COR-L47 (cell line): ENCODE data around the gene ARL6IP4.

Source experiments
- DNase-seq: peaks from one replicate; lab custom pipeline; 2025; lab: John Stamatoyannopoulos, UW

ARL6IP4 gene

DNA sequence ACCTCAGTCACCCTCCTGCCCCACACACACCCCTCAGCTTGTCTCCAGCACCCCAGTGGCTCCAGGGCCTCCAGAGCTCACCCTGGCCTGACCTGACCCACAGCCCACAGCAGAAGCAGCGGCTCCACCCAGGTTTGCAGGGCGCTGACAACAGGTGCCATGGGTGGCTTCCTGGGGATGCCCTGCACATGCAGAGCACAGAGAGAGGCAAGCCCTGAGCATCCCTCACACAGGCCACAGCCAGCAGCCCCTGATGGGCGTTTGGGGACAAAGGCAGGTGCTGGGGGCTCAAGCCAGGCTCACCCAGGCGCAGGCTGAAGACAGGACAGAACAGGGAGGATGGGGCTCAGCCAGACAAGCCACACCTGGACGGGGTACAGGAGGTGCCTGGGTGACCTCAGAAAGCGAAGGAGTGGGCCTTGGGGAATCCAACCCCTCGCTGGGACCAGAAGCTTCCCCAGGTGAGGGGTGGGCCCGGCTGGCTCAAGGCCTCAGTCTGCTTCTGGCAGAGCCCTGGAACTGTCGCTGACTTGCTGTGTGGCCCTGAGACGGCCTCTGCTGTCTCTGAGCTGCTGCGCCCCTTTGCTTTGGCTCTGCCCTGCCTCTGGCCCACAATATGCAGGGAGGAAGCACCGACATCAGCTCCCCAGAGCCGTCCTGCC lies 10.6 kb downstream of the ARL6IP4 start:
- DNase-seq: no peak

DNA sequence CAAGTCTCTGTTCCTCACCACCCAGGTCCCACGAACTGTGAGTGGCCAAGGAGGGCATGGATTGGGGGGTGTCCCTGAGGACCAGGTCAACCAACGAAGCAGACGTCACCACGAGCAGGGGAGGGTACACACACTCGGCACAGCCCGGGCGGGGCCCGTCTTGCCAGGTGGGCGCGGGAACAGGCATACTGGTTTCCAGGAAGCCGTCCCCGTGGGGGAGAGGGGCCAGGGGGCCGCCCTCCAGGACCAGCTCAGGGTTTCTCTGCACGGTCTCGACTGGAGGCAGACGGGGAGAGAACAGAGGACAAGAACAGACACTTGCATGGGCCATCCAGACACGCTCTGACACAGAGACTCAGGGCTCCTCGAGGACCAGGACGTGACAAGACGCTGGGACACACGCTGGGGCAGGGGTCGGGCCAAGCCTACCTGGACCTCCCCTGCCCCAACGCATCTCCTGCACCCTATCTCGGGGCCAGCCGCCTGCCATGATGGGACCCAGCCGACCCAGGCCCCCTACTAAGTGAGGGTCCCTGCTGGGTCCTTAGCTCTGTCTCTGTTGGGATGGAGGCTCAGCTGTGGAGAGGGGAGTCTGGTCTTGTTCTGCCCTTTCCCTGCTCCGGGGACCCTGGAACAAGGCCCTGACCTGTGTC lies 11.3 kb downstream of the ARL6IP4 start:
- DNase-seq: no peak

DNA sequence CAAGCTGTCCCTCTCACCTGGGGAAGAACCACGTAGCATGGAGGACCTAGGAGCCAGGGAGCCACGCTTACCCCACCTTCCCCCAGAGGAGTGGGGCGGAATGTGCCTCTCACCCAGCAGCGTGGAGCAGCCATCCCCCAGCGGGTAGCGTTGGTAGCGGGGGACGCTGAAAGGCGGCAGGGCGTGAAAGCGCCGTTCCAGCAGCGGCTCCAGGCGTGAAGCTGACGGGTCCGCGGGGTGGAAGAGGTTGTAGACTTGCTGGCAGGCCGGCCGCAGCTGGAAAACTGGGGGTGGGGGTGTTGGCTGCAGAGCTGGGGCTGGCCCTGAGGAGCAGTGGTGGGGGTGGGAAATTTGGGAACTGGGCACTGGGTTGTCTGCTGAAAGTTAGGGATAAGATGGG lies 11.9 kb downstream of the ARL6IP4 start:
- DNase-seq: no peak

DNA sequence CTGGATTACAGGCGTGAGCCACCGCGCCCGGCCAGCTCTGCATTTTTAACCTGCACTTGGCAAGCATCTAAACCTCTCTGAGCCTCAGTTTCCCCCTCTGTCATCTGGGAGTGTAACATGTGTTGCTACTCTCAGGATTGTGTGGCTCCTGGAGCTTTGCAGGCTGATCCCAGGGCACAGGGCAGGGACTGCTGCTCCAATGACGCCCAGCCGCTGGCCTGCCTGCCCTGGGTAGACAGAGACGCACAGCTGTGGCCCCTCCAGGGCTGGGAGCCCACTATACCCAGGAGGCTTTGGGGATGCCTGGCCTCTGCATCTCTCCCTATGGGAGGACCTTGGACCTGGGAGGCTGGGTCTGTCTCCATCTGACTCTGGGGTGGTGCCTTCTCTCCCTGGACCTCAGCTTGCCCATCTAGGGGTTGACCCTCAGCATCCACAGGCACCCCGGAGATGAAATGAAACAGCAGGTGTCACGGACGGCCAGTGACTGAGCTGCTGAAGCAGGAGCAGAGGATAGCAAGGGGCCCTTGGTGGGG lies 13.7 kb downstream of the ARL6IP4 start:
- no peak for DNase-seq

DNA sequence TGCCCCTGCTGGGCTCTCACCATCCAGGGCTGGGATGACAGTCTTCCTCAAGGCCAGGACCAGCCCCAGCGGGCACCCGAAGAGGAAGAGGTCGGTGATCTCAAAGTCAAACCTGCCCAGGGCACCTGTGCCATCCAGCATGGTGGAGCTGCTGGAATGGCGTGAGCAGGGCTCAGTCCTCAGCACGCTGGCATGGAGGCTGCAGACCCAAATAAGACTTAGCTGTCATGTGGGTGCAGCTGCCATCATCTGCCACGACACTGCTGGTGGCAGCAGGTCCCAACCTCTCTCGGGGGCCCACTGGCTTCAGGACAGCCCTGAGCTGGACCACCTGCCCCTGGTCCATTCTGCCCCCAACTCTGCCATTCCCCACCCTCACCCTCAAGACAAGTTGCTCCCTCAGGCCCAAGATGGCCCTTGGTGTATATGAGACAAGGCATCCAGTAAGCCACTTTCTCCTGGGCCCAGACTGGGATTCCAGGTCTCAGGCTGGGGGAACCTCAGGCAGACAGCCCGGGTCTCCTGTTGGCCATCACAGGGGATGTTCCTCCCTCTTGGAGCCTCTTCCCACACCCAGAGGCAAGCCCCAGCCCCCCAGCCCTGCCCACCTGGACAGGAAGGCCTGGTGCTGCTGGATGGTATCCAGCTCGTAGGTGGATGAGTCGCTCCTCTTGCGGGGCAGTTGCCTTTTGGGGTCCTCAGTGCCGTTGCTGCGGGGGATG lies 14.5 kb downstream of the ARL6IP4 start:
- no peak for DNase-seq

DNA sequence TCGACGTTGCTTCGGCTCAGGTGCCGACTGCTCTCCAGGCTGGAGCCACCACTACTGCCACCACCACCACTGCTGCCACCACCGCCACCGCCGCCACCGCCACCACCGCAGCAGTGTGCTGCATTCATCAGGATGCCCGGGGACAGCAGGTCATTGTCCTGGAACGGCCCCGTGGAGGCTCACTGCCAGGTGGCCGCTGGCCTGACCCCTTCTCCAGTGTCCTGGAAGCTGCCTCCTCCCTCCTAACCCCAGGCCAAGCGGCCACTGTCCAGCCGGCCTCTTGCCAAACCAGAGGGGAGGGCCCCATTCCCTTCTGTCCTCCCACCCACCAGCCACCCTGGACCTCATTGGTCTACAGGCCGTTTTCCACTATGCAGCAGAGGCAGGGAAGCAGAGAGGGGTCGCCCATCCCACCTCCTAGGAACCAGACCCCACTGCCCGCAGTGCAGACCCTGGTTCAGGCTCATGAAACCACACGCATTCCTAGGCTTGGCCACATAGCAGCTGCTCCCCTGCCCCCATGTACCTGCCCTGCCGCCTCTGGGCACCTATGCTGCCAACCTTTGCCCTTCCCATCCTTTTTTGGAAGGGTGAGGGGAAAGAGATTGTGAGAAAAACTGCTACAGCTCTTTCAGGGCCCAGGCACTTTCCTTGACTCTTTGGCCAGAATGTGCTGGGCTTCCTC lies 15.2 kb downstream of the ARL6IP4 start:
- no peak for DNase-seq

DNA sequence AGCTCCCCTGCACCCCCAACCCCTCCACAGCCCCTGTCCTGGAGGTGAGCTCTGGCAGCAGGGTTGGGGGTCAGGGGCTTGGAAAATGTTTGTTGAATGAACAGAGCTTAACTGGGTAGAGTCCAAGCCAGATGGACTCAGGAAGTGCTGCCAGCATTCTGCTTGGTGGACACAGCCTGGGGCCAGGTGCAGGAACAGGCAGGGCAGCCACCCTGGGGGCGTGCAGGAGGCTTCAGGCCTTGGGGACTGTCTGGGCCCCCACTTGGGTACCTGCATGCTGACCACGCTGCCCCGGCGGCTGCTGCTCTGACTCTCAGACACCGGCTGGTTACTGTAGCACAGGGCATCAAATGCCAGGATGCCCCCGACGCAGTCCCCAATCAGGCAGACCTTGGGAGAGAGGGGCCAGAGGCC lies 15.7 kb downstream of the ARL6IP4 start:
- no peak for DNase-seq

DNA sequence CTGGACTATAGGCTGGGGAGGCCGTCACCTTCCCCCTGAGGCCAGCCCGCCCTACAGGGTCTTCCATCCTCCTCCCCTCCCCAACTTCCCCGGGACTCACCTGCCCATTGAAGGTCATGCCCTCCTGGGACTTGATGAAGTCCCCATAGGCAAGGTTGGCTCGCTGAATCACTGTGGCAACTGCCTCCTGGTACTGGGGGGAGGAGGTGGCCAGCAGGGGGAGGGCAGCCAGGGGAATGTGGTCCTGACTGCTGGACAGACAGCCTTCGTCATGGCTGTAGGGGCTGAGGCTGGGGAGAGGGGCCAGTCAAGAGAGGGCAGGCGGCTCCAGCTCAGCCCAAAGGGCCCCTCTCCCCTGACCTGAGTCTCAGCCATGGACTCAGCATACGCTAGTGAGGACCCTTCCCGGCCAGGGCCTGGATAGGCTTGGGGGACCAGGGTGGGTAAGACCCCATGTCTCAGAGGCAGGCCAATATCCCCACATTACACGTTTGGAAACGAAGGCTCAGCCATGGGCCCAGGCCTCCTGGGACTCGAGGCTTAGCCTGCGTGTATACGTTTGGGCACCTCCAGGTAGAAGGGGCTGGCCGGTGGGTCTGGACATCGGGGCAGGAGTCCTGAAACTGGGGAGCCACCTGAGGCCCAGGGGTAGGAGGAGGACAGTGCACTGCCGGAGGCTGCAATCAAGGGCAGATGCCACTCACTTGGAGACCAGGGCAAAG lies 16.3 kb downstream of the ARL6IP4 start:
- no peak for DNase-seq

DNA sequence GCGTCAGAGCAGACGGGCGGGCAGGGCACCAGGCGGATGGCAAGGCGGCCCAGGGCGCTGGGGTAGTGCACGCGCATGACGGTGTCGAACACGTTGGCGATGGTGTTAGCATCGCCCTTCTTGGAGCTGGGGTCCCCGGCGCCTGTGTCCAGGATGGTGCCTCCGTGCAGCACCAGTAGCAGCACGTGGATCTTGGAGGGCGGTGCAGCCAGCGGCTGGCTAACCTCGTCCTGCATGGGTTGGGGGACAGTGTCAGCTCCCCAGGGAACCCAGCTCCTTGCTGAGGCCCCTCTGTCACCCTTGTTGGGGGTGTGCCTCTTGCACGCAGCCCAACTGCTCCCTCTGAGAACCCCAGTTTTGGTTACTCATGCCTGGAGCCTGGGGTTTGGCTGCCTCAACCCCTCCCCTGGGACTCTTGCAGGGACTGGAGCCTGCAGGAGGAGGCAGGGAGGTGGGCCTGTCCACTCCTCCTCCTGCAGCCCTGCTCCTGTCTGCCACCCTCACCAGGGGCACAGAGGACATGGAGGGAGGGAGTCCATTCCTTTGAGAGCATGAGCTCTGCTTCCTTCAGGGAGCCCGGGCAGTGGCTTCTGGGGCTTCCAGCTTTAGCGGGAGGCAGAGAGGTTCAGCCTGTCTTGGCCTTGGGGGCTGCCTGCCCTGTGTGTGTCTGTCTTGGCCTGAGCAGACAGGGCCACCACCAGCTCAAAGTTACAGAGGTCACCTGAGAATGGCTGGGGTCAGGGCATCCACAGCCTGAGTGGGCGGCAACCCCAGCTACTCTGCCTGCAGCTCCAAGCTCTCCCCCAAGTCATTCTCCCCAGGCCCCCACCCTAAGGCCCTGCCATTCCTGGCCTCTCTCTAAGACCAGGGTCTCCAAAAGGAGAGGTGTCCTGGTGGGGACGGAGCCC lies 17.1 kb downstream of the ARL6IP4 start:
- no peak for DNase-seq

DNA sequence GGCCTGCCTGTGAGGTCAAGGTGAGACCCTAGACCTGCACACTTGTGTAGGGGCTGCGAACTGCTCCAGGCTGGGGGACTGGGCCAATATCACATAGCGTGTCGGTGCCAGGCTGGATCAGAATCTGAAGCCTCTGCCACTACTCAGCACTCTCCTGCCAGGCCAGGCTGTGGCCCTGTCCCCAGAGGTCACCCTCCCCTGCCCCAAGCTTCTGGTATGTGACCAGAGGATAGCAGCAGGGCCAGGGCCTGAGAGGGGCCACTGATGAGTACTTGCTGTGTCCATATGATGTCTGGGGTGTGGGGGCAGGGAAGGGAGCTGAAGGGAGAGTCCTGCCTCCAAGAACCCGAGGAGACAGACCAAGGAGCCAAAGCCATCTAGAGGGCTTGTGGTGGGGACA lies 17.8 kb downstream of the ARL6IP4 start:
- no peak for DNase-seq

DNA sequence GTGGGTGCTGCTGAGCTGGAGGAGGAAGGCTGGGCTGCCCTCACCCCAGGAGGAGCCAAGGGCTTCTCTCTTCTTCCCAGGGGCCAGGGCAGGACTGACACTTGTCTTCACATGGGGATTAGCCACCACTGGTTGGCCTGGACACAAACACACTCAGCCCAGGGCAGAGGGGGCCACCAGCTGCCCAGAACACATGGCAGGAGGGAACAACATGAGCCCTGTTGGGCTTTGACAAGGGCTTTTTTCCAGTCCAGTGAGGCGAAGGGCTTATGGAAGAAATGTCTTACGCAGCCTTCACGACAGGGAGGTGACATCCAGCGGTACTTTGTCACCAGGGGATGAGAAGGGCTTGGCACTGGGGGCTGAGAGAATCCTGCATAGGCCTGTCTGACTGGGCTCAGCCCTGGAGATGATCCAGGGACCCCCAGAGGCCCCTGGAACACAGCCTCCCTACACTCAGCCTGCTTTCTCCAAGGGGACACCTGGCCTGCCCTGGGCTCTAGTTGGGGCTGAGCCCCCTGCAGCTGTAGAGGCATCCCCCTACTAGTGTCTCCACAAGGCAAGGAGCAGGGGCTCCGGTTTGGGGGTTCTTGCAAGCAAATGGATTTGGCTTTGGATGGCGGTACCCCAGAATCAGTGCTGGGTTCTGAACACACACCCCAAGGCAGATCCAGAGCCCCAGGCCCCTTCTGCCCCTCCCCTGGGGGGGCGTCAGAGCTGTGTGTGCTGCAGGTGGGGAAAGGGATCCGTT lies 18.9 kb downstream of the ARL6IP4 start:
- DNase-seq: no peak

DNA sequence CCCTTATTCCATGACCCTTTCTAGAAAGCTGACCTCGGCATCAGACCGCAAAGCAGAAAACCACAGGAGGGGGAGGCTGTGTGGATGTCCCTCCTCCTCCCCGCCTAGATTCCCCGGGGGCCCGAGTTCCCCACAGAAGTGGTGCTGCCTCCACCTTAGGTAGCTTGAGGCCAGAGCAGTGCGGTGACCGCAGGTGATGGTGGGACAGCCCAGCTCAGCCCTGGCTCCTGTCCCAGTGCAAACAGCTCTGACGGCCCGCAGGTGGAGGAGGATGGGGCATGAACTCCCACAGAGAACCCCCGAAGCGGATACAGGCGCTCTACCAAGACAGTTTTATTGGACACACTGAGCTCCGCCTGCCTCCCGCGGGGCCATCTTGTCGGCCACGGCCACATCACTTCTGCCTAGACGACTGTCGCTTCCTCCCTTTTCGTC lies 19.5 kb downstream of the ARL6IP4 start:
- DNase-seq: no peak

DNA sequence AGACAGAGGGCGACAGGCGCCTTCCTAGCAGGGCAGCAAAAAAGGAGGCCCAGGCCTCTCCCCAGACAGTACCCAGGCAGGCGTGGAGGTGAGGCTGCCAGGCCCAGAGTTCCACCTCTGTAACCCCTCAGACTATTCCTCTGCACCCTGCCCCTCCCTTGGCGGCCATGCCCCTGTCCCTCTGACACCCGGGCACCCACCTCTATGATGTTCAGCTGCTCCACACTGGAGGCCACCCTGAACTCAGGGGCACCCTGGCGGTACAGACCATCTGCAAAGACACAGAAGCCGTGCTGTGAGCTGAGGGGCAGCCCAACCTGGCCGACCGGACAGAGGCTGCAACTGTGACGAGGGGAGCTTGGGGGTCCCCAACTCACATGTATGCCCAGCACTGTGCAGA lies 20.1 kb downstream of the ARL6IP4 start:
- DNase-seq: no peak

DNA sequence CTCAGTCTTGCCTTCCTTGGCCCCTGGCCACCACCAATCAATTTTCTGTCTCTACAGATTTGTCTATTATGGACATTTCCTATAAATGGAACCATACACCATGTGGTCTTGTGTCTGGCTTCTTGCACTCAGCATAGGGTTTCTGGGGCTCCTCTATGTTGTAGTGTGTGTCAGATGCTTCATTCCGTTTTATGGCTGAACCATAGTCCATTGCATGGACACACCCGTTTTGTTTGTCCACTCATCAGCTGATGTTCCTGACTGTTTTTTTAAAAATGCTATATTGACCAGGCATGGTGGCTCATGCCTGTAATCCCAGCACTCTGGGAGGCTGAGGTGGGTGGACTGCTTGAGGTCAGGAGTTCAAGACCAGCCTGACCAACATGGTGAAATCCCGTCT lies 21.0 kb downstream of the ARL6IP4 start:
- no peak for DNase-seq

DNA sequence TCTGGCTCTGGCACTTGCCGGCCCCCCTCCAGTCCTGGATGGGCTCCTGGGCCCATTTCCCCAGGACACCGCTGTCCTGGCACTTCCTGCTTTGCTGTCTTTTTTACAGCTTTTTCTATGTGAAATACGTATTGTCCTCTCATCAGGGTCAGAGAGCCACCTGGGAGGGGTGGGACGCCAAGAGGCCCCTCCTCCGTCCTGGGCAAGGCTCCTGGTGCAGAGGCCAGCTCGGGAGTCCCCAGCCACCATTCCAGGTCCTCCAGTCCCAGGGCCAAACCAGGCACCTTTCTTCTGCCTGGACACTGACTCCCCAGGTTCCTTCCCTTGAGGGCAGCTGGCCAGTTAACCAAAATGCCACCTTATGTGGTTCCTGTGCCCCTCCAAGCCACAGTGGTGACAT lies 22.8 kb downstream of the ARL6IP4 start:
- no peak for DNase-seq

DNA sequence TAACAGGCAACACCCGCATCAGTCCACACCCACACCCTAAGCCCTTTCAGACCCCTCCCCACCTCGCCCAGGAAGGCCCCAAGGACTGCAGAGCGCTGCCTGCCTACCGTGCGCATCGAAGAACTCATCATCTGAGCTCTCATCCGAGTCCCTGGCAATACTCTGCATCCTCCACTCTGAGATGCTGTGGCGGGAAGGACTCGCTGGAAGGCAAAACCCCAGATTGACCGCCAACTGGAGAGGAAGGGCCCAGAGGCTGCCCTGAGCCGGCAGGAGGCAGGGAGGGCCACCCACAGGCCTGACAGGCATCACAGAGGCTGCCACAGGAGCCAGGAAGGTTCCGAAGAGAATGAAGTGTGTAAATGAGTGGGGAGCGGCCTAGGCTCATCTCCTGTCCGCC lies 23.8 kb downstream of the ARL6IP4 start:
- no peak for DNase-seq

DNA sequence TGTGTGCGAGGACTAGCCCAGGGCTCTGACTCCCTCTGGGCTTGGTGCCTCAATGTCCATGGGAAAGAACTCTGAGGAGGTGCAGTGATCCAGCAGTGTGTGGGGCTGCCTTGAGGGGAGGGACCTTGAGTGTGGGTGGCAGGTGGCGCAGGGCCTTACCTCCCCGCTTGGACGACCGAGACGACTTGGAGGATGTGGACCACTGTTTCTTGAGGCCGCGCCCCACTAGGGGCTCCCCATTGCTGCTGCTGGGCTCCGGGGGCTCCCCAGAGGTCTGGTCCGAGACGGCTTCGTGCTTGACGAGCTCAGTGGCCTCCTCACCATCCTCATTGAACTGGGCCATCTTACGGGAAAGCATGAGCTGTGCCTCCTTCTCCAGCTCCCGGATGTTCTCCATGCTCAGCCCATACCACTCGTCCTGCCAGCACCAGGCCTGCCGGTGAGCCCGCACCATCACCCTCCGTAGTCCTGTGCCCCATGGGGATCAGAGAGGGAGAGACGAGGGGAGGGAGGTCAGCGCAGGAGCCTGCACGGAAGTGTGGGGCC lies 24.7 kb downstream of the ARL6IP4 start:
- no peak for DNase-seq

DNA sequence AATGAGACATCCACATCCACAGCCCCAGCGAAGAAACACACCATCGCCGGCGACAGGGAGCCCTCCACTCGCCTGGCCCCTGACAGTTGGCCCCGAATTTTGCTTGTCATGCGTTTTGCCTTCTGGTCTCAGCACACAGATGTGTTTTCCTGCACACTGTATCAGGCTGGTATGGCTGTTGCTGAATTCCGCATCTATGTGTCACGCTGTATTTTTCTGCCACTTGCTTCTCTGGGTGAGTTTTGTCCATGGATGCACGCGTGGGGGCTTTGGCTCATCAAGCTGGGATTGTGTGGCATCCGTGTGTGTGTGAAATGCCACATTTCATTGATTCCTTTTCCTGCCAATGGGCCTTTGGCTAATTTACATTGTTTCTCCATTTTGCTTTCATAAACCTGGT lies 26.5 kb downstream of the ARL6IP4 start:
- DNase-seq: no peak

DNA sequence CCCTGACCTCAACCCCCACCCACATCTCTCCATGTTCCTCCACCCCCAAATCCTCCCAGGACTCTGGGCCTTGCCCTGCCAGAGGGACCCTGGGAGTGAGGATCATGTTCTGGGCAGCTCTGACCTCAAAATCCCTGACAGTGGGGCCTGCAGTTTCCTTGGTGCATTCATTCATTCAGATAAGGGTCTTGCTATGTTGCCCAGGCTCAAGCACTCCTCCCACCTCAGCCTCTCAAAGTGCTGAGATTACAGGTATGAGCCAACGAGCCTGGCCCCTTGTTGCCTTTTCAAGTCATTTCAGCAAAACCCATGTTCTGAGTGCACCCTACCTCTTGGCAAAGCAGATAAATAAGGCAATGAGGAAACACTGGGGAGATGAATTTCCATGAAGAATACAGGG lies 29.6 kb downstream of the ARL6IP4 start:
- no peak for DNase-seq

DNA sequence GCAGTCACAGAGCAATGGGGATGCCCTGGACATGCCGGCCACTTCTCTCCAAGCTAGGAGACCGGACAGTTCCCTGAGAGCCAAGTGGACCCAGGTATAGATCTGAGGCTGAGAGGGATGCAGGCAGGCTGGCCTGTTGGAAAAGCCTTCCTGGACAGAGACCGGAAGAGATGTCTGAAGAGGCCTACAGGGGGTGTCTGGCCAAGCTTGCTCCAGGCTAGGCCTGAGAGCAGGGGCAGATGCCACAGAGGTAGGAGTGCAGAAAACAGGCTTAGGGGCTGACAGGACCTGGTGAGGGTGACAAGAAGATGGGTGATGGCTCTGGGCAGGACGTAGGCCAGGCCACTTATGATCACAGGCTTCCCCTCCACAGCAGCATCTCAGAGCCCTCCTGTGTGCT lies 30.2 kb downstream of the ARL6IP4 start:
- no peak for DNase-seq
